ENCODE measurements around the gene IQCB1.
A peak's percentile ranks its signal among the peaks of the same experiment; 100 is the strongest.

Gene IQCB1

DNA sequence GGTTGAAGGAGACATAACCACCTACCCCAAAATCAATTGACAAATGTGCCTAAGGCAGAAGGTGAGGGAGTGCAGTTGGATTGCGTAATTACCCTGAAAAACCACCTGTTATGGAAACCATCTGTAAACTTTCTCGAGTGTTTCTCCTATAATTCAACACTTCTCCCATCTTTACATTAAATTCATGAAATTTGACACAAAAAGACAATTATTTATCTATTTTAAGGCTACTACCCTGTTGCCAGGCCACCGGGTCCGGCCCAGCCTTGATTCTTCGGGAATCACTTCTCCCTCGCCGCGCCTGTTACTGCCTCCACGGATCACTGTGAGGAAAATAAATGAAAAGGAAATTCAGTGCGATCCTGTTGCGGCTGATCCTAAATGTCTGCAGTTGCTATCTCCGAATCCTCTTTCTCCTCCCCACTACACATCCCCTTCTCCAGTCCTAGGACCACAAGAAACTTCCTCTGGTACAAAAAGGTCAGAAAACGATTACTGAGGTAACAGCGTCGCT lies 646 bp downstream of the IQCB1 start:
- Histone ChIP-seq H3K27me3 (ENCODE audit: low read length) (no peaks in the 10 kb centered on the region), H3K4me2 (ENCODE audit: low read depth, low read length, poor library complexity, severe bottlenecking) (peak overlapping the region; percentile 89), H4K20me1 (ENCODE audit: low read depth, low read length) (peaks cover 15% of the 10 kb centered on the region; the same call in 1 of the 2 replicates), H3K79me2 (ENCODE audit: insufficient read depth, low read length) (peaks cover 93% of the 10 kb centered on the region), H3K9ac (ENCODE audit: low read length) (peak overlapping the region; percentile 96), H3K4me3 (ENCODE audit: insufficient read depth, low read length, poor library complexity, severe bottlenecking) (peak overlapping the region; percentile 94), H2AFZ (ENCODE audit: low read depth, low read length, severe bottlenecking) (peak overlapping the region; percentile 79), H3K27ac (ENCODE audit: low read depth, low read length) (peak overlapping the region; percentile 73), H3F3A (ENCODE audit: insufficient read depth) (0 out of 2 replicates have a peak, but pooled peaks cover 3% of the 10 kb centered on the region), H3K36me3 (ENCODE audit: low read length) (peaks cover 45% of the 10 kb centered on the region), H3K9me3 (ENCODE audit: insufficient read depth, low read length) (no peaks in the 10 kb centered on the region), H3K9me2 (replicated peaks; ENCODE audit: insufficient read depth, low read length) (no peaks in the 10 kb centered on the region)
- TF ChIP-seq, protein P1, sequence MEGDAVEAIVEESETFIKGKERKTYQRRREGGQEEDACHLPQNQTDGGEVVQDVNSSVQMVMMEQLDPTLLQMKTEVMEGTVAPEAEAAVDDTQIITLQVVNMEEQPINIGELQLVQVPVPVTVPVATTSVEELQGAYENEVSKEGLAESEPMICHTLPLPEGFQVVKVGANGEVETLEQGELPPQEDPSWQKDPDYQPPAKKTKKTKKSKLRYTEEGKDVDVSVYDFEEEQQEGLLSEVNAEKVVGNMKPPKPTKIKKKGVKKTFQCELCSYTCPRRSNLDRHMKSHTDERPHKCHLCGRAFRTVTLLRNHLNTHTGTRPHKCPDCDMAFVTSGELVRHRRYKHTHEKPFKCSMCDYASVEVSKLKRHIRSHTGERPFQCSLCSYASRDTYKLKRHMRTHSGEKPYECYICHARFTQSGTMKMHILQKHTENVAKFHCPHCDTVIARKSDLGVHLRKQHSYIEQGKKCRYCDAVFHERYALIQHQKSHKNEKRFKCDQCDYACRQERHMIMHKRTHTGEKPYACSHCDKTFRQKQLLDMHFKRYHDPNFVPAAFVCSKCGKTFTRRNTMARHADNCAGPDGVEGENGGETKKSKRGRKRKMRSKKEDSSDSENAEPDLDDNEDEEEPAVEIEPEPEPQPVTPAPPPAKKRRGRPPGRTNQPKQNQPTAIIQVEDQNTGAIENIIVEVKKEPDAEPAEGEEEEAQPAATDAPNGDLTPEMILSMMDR (IDR thresholded peaks at IDR 0.05; ENCODE audit: insufficient read depth, low read length, poor library complexity, severe bottlenecking) = no peak
- no peak for TF ChIP-seq EZH2phosphoT487 (conservative IDR thresholded peaks at IDR 0.05; ENCODE audit: low read length)

DNA sequence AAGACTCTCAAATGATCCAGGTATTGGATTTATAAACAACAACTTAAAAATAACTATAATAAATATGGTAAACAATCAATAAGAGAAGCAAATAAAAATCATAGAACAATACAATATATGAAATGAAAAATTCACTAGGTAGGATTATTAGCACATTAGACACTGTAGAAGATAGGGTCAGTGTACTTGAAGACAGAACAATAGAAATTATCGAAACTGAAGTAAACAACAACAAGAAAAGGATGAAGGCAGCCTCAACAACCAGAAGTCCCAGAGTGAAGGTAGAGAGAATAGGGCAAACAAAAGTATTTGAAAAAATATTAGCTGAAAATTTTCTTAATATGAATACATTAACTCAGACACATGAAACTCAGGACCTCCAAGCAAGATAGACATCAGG lies 11.9 kb downstream of the IQCB1 start:
- no peak overlapping the region for H3K4me3 ChIP-seq (ENCODE audit: insufficient read depth, low read length, poor library complexity, severe bottlenecking)
- H3F3A ChIP-seq (ENCODE audit: insufficient read depth) = peaks cover 16% of the 10 kb centered on the region; the same call in 1 of the 2 replicates
- no peak for TF ChIP-seq EZH2phosphoT487 (conservative IDR thresholded peaks at IDR 0.05; ENCODE audit: low read length)
- TF ChIP-seq, protein P1 (IDR thresholded peaks at IDR 0.05; ENCODE audit: insufficient read depth, low read length, poor library complexity, severe bottlenecking) = no peak
- no peak overlapping the region for H3K27ac ChIP-seq (ENCODE audit: low read depth, low read length)
- H3K9ac ChIP-seq (ENCODE audit: low read length) = no peak overlapping the region
- H2AFZ ChIP-seq (ENCODE audit: low read depth, low read length, severe bottlenecking) = no peak overlapping the region
- peaks cover 18% of the 10 kb centered on the region; the same call in 1 of the 2 replicates for H3K9me3 ChIP-seq (ENCODE audit: insufficient read depth, low read length)
- peaks cover 83% of the 10 kb centered on the region for H3K36me3 ChIP-seq (ENCODE audit: low read length)
- H3K4me2 ChIP-seq (ENCODE audit: low read depth, low read length, poor library complexity, severe bottlenecking) = no peak overlapping the region
- H3K27me3 ChIP-seq (ENCODE audit: low read length) = no peaks in the 10 kb centered on the region
- peaks cover 83% of the 10 kb centered on the region for H3K79me2 ChIP-seq (ENCODE audit: insufficient read depth, low read length)
- H4K20me1 ChIP-seq (ENCODE audit: low read depth, low read length) = no peaks in the 10 kb centered on the region
- H3K9me2 ChIP-seq (replicated peaks; ENCODE audit: insufficient read depth, low read length) = no peaks in the 10 kb centered on the region

DNA sequence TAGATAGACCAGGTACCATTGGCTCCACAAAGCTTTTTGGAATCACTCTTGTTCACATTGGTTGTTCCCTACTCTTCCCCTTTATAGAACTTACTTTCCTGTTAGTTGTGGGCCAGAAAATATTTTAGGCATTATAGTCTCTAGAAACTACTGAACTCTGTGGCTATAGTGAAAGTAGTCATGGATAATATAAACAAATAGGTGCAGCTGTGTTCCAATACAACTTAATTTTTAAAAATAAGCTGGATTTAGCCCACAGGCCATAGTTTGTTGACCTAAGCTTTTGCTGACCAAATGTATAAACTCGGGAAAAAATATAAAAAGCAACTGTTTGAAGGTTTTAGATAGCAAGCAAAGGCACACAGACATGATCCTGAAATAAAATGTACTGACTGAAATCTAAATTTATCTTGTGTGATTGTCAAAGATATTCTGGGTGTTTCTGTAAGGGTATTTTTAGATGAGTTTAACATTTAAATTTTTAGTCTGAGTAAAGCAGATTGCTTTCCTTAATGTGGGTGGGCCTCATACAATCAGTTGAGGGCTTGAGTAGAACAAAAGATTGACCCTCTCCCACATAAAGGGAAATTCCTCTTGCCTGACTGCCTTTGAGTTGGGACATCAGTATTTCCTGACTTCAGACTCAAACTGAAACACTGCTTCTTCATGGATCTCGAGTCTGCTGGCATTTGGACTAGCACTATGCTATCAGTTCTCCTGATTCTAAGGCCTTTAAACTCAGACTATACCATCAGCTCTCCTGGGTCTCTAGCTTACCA lies 13.2 kb downstream of the IQCB1 start:
- Histone ChIP-seq H3K9me3 (ENCODE audit: insufficient read depth, low read length) (peaks cover 18% of the 10 kb centered on the region; the same call in 1 of the 2 replicates), H3K4me2 (ENCODE audit: low read depth, low read length, poor library complexity, severe bottlenecking) (no peak overlapping the region), H3K27me3 (ENCODE audit: low read length) (no peaks in the 10 kb centered on the region), H3K79me2 (ENCODE audit: insufficient read depth, low read length) (peaks cover 85% of the 10 kb centered on the region), H4K20me1 (ENCODE audit: low read depth, low read length) (no peaks in the 10 kb centered on the region), H3K9me2 (replicated peaks; ENCODE audit: insufficient read depth, low read length) (no peaks in the 10 kb centered on the region), H3K36me3 (ENCODE audit: low read length) (peaks cover 80% of the 10 kb centered on the region), H3F3A (ENCODE audit: insufficient read depth) (peaks cover 12% of the 10 kb centered on the region; the same call in 1 of the 2 replicates), H3K4me3 (ENCODE audit: insufficient read depth, low read length, poor library complexity, severe bottlenecking) (no peak overlapping the region), H3K27ac (ENCODE audit: low read depth, low read length) (peak overlapping the region; percentile 4; the same call in 1 of the 2 replicates), H2AFZ (ENCODE audit: low read depth, low read length, severe bottlenecking) (no peak overlapping the region), H3K9ac (ENCODE audit: low read length) (no peak overlapping the region)
- TF ChIP-seq, protein P1 (IDR thresholded peaks at IDR 0.05; ENCODE audit: insufficient read depth, low read length, poor library complexity, severe bottlenecking) = no peak
- TF ChIP-seq EZH2phosphoT487 (conservative IDR thresholded peaks at IDR 0.05; ENCODE audit: low read length) = no peak
